D721Med (cell line): ENCODE data around the gene FBXW11.

Experiments used
- DNase-seq: peaks from one replicate; pipeline ENCODE4 v3.0.0; 2011; ENCODE audit warnings: low spot score; ENCODE audit not compliant: insufficient read length
- FAIRE-seq: peaks from 2 replicates; lab custom pipeline; 2011; peaks lifted over from hg19 to GRCh38; lab: Jason Lieb, UNC
- TF ChIP-seq, protein P1 (sequence below): IDR thresholded peaks from 2 replicates; pipeline ENCODE4 v1.5.1; 2012; ENCODE audit warnings: mild to moderate bottlenecking, control low read depth; ENCODE audit not compliant: insufficient read depth; ENCODE audit errors: missing control alignments

FBXW11 gene

DNA sequence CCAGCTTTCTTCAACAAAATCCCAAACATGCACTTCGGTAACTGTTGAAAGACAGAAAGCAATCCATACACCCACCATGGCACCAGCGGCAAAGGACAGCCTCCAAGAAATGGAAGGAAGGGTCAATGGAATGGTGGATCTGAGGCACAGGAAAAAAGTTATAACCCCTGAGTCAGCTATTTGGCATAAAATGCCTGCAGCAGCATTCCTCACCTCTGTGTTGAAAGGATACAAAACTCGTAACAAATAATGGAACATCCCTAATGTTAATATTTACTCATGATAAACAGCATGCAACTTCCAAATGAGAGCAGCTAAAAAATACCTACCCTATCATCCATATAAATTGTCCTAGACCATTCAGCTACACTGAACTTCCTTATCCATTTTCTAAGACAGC lies 9.4 kb downstream of the FBXW11 start:
- FAIRE-seq (no peak), DNase-seq (no peak)
- TF ChIP-seq, protein P1, sequence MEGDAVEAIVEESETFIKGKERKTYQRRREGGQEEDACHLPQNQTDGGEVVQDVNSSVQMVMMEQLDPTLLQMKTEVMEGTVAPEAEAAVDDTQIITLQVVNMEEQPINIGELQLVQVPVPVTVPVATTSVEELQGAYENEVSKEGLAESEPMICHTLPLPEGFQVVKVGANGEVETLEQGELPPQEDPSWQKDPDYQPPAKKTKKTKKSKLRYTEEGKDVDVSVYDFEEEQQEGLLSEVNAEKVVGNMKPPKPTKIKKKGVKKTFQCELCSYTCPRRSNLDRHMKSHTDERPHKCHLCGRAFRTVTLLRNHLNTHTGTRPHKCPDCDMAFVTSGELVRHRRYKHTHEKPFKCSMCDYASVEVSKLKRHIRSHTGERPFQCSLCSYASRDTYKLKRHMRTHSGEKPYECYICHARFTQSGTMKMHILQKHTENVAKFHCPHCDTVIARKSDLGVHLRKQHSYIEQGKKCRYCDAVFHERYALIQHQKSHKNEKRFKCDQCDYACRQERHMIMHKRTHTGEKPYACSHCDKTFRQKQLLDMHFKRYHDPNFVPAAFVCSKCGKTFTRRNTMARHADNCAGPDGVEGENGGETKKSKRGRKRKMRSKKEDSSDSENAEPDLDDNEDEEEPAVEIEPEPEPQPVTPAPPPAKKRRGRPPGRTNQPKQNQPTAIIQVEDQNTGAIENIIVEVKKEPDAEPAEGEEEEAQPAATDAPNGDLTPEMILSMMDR: no peak

DNA sequence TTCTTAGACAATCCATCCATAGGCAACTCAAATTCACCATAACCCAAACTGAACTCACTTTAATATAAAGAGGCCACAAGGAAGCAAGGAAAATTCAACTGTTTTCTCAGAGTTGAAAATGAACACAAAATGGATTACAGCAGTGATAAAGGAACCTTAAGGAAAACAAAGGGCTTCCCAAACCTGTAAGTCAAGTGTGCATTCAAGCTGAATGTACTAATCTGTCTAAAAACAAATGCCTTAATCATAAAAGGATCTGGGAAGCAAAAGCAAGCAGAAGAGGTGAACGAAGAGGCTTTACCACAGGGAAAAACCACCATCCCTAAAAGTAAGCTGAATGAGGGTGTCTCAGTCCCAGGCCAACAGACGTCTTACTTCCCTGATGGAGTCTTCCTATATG lies 13.6 kb downstream of the FBXW11 start:
- FAIRE-seq (no peak), DNase-seq (no peak)
- TF ChIP-seq, protein P1: no peak

DNA sequence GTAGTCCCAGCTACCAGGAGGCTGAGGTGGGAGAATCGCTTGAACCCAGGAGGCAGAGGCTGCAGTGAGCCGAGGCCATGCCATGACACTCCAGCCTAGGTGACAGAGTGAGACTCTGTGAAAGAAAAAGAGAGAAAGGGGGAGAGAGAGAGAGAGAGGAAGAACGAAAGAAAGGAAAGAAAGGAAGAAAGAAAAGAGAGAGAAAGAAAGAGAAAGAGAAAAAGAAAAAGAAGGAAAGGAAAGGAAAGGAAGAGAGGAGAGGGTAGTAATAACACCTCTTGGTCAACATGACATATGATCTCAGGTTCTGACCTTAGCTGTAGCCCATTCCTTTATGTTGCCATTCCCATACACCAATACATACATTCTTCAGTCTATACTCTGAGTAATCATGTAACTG lies 14.1 kb downstream of the FBXW11 start:
- FAIRE-seq (no peak), DNase-seq (no peak)
- TF ChIP-seq, protein P1: no peak

DNA sequence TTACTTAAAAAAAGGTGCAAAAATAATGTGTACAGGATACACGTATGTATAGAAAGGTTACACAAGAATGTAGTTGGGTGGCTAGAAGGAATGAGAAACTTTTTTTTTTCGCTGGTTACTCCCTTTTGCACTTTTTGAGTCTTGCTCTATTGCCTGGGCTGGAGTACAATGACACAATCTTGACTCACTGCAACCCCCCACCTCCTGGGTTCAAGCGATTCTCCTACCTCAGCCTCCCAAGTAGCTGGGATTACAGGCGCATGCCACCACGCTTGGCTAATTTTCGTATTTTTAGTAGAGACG lies 15.8 kb downstream of the FBXW11 start:
- DNase-seq (no peak), FAIRE-seq (no peak)
- TF ChIP-seq, protein P1: no peak

DNA sequence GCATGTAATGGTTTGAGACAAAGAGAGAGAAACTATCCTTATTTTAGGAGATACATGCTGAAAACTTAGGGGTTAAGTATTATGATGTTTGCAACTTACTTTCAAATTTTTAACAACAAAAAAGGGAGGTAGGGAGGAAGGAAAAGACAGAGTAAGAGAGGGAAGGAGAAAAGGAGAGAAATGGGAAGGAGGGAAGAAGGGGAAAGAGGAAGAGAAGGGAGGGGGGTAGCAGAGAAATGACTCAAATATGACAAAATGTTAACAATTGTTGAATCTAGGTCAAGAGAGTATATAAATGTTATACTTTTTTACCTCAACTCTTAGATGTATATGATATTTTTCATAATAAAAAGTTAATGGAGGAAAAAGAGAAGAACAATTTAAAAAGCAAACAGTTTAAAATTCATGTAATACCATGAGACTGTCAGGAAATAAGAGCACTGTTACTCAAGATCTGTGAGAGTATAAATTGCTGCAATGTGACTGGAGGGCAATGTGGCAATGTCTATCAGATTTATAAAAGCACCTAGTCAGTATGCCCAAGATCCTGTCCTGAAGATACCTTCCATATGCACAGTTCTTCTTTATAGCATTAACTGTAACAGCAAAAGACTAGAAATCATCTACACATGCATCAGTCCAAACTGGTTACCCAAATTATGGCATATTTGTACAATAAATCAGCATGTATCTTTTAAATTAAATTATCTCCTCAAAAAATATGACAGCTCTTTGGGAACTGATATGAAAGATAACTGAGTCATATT lies 16.3 kb downstream of the FBXW11 start:
- no peak for FAIRE-seq
- no peak for DNase-seq
- TF ChIP-seq, protein P1: no peak

DNA sequence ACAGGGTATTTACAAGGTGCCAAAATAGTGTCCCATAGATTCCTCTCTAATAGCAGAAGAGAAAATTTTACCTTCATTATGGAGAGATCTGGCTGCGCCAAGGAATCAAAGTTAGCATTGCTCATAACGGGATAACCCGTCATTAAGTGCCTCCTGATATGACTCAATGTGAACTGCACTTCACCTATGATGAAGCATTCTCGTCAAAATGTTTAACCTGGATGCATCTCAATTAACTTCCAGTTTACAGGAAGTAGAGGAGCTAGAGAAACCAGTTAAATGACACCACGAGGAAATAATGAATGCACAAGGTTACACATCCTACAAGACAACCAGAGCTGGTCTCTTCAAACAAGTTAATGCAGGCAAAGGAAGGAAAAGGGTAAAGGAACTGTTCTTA lies 17.2 kb downstream of the FBXW11 start:
- FAIRE-seq (no peak), DNase-seq (no peak)
- TF ChIP-seq, protein P1: no peak

DNA sequence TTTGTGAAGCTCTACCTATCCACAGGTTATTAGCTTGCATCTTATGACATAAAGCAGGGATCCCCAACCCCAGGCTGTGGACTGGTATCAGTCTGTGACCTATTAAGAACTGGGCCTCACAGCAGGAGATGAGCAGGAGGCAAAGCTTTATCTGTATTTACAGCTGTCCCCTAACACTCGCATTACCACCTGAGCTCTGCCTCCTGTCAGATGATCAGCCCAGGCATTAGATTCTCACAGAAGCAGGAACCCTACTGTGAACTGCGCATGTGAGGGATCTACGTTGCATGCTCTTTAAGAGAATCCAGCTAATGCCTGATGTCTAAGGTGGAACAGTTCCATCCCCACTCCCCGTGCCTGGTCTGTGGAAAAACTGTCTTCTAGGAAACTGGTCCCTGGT lies 19.7 kb downstream of the FBXW11 start:
- TF ChIP-seq, protein P1: no peak
- FAIRE-seq (no peak), DNase-seq (no peak)
